GM10266 (cell line): ENCODE measurements around the gene TRIM66.

Source experiments
- DNase-seq: peaks from one replicate; pipeline ENCODE4 v3.0.0; 2012; ENCODE audit errors: extremely low spot score
- CTCF ChIP-seq: IDR thresholded peaks from 2 replicates; pipeline ENCODE4 v1.5.1; 2012; ENCODE audit warnings: mild to moderate bottlenecking, low read depth; ENCODE audit not compliant: control insufficient read depth, insufficient read depth; ENCODE audit errors: missing control alignments

The TRIM66 gene

GRCh38 chr11:8641332-8641731 lies 41.1 kb downstream of the TRIM66 start:
- DNase-seq = no peak
- no peak for TF ChIP-seq CTCF

- no peak for TF ChIP-seq CTCF
- DNase-seq = no peak
These were observed 42.1 kb downstream of the TRIM66 start for GRCh38 chr11:8640267-8640906.

GRCh38 chr11:8639655-8640054 lies 42.8 kb downstream of the TRIM66 start:
- DNase-seq = no peak
- no peak for TF ChIP-seq CTCF

GRCh38 chr11:8638300-8638699 lies 44.2 kb downstream of the TRIM66 start:
- no peak for DNase-seq
- no peak for TF ChIP-seq CTCF

GRCh38 chr11:8636127-8636526 lies 46.3 kb downstream of the TRIM66 start:
- DNase-seq = no peak

GRCh38 chr11:8634498-8634897 lies 48.0 kb downstream of the TRIM66 start:
- DNase-seq = no peak
- no peak for TF ChIP-seq CTCF

More at GRCh38 chr11:8636127-8636526, 46.3 kb downstream of the TRIM66 start:
- no peak for TF ChIP-seq CTCF

GRCh38 chr11:8631395-8632118 lies 50.9 kb downstream of the TRIM66 start:
- no peak for TF ChIP-seq CTCF
- no peak for DNase-seq
